ENCODE measurements around the gene CCNB2.
"Not testable (repeated sequence)": the region's sequence is repeated elsewhere in the genome, so short reads cannot be mapped to it uniquely, and the experiment has no call there.

DNA sequence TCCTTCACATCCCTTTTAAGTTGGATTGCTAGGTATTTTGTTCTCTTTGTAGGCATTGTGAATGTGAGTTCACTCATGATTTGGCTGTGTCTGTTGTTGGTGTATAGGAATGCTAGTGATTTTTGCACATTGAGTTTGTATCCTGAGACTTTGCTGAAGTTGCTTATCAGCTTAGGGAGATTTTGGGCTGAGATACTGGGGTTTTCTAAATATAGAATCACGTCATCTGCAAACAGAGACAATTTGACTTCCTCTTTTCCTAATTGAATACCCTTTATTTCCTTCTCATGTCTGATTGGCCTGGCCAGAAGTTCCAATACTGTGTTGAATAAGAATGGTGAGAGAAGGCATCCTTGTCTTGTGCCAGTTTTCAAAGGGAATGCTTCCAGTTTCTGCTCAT is 22.3 kb downstream of the CCNB2 start:
- not testable (repeated sequence) for TF ChIP-seq CTCF (optimal IDR thresholded peaks at IDR 0.05 in 1 of 3, IDR thresholded peaks at IDR 0.05 in 1 of 3, conservative IDR thresholded peaks at IDR 0.05 in 1 of 3; ENCODE audit: extremely low read depth in 1 of 3, insufficient read depth in 2 of 3, low read length in 3 of 3); EZH2 (IDR thresholded peaks at IDR 0.05; ENCODE audit: low read length)

Data from keratinocyte (primary cell).